Ovary (tissue), 9 donors: ENCODE data around the gene SCRN3. TPM values are rescaled to one million over a fixed set of nuclear protein-coding genes. Genes with fewer than 3 reads are reported as not detected.

Experiments
- DNase-seq, 5 donors: peaks; one replicate each; pipeline ENCODE4 v3.0.0-alpha.2; 2019 to 2020
- H3K27ac ChIP-seq, 2 donors: fragments of 200-600 bp; one replicate each; pipeline versions ENCODE4 v1.5.1 to v1.8.0; 2019 to 2022
- H3K27me3 ChIP-seq: fragments of 200-600 bp; one replicate; pipeline ENCODE4 v1.8.0; 2022
- H3K36me3 ChIP-seq: fragments of 200-600 bp; sonication (generic); one replicate; pipeline ENCODE4 v1.5.1; 2019
- H3K4me1 ChIP-seq: one replicate; pipeline ENCODE4 v1.8.1; 2013; ENCODE audit warnings: mild to moderate bottlenecking, moderate library complexity; ENCODE audit not compliant: insufficient read depth
- H3K4me3 ChIP-seq: fragments of 200-600 bp; sonication (generic); one replicate; pipeline ENCODE4 v1.5.1; 2017
- H3K9me3 ChIP-seq, 2 donors: fragments of 200-600 bp in 1 of 2; sonication (generic) in 1 of 2; one replicate each; pipeline versions ENCODE4 v1.5.1 to v1.8.1; 2013 to 2019; ENCODE audit warnings: mild to moderate bottlenecking in 1 of 2, moderate library complexity in 1 of 2
- EP300 ChIP-seq: sonication (generic); formaldehyde crosslinking; IDR thresholded peaks from one replicate; pipeline ENCODE4 v1.6.1; 2017; ENCODE audit warnings: antibody characterized with exemption
- POLR2A ChIP-seq: fragments of 450-650 bp; IDR thresholded peaks from one replicate; pipeline ENCODE4 v1.6.1; 2017; ENCODE audit warnings: antibody characterized with exemption, mild to moderate bottlenecking, moderate library complexity
- WGBS, 3 donors: extraction: QIAGEN DNeasy Blood & Tissue Kit in 1 of 3; methylation state at CpG; one replicate each; pipeline versions ENCODE4 v1.1.5 to v1.1.7; 2013 to 2017; 5-methylcytosine and 5-hydroxymethylcytosine counted together
- intact Hi-C, 4 donors: fragments of 100-400 bp; cut with DNase I; formaldehyde crosslinking; loops; one replicate each; pipeline versions ENCODE4 v1.11.0 to v1.15.1; 2022 to 2023
- polyA plus RNA-seq, 2 donors: library from polyadenylated mRNA; stranded (reverse); fragments of 200-250 nt in 1 of 2; fragments of 350-450 nt in 1 of 2; fragmentation: Illumina TruSeq in 1 of 2; extraction: RNeasy Lipid Tissue Mini Kit (QIAGEN cat#74804) in 1 of 2; gene quantifications; one replicate each; pipeline ENCODE4 v1.2.3, GENCODE V29; 2013 to 2014
- total RNA-seq, 7 donors: library from RNA; depleted of rRNA in 2 of 7; stranded (reverse); fragments of >200 nt in 2 of 7; fragmentation: NEBNext Ultra II Directional in 3 of 7; extraction: Animal tissue kit (Norgen Biotek cat#: 25700) in 3 of 7; gene quantifications; one replicate each; pipeline versions ENCODE4 v1.1.0 to v1.2.4, GENCODE V29; 2016 to 2023
- TF ChIP-seq, protein P1 (sequence below), 3 donors: fragments of 450-650 bp in 2 of 3; fragments of 200-600 bp in 1 of 3; IDR thresholded peaks; one replicate each; pipeline versions ENCODE4 v1.5.1 to v1.8.0; 2016 to 2022; ENCODE audit warnings: antibody characterized with exemption in 3 of 3, mild to moderate bottlenecking in 1 of 3
- donor health status: DM: no; HTN: no; CAD: no; lungs with moderate emphysema.
- donor health status: DM: no; HTN: no; CAD: no.
- donor health status: Bipolar disorder and iron deficiency.
- donor health status: DM: yes; HTN: yes; CAD: no.
- donor health status: DM: no; HTN: no; CAD: no.
- donor health status: DM: yes; HTN: yes; CAD: no.

SCRN3 gene
- total and polyA plus RNA-seq, 9 donors = 8.8 to 23.5 (median 16.5) TPM

GRCh38 chr2:174445248-174445647, 49.7 kb downstream of the SCRN3 start:
- Histone ChIP-seq H3K4me1 (no peaks in the 10 kb centered on the region), H3K4me3 (no peak overlapping the region), H3K36me3 (no peaks in the 10 kb centered on the region), H3K27ac (no peak overlapping the region), H3K27me3 (no peaks in the 10 kb centered on the region), H3K9me3 (no peaks in the 10 kb centered on the region)
- intact Hi-C loops = no loop called here
- DNase-seq = no peak
- 68 to 78% (median 75%) methylated on average over 3 of the region's 3 CpGs for WGBS, 3 donors
- TF ChIP-seq, protein P1, sequence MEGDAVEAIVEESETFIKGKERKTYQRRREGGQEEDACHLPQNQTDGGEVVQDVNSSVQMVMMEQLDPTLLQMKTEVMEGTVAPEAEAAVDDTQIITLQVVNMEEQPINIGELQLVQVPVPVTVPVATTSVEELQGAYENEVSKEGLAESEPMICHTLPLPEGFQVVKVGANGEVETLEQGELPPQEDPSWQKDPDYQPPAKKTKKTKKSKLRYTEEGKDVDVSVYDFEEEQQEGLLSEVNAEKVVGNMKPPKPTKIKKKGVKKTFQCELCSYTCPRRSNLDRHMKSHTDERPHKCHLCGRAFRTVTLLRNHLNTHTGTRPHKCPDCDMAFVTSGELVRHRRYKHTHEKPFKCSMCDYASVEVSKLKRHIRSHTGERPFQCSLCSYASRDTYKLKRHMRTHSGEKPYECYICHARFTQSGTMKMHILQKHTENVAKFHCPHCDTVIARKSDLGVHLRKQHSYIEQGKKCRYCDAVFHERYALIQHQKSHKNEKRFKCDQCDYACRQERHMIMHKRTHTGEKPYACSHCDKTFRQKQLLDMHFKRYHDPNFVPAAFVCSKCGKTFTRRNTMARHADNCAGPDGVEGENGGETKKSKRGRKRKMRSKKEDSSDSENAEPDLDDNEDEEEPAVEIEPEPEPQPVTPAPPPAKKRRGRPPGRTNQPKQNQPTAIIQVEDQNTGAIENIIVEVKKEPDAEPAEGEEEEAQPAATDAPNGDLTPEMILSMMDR (IDR thresholded peaks at IDR 0.05) = no peak
- no peak for TF ChIP-seq POLR2A
- no peak for TF ChIP-seq EP300

DNA sequence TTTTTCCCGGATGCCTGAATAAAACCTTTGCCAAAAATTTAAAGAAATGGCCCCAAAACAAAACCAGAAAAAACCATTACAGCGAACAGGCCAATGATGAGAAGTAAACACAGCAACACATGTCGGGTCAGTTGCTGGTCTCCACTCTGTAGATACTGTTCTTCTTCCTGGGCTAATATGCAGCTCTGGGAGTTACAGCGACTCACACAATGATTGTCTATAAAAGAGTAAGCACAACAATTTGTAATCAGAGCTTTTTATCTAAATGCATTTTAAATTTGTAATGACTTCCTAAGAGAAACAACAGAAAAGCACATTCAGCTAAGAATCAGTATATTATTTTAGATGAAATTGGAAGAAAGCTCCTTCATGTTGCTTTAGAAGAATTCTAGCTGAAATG, 51.0 kb downstream of the SCRN3 start:
- DNase-seq = no peak
- WGBS, 3 donors = 79 to 85% (median 84%) methylated on average over 4 of the region's 4 CpGs
- TF ChIP-seq, protein P1 (IDR thresholded peaks at IDR 0.05) = no peak
- TF ChIP-seq EP300 = no peak
- no peak for TF ChIP-seq POLR2A
- Histone ChIP-seq H3K9me3 (no peaks in the 10 kb centered on the region), H3K4me3 (no peak overlapping the region), H3K36me3 (no peaks in the 10 kb centered on the region), H3K27me3 (no peaks in the 10 kb centered on the region), H3K4me1 (no peaks in the 10 kb centered on the region), H3K27ac (no peak overlapping the region)
- intact Hi-C loops = no loop called here

DNA sequence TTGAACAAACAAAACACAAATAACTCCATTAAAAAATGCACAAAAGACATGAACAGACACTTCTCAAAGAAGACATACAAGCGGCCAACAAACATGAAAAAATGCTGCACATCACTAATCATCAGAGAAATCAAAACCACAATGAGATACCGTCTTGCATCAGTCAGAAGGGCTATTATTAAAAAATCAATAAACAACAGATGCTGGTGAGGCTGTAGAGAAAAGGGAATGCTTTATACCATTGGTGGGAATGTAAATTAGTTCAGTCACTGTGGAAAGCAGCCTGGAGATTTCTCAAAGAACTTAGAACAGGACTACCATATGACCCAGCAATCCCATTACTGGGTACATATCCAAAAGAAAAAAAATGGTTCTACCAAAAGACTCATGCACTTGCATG, 53.5 kb downstream of the SCRN3 start:
- Histone ChIP-seq H3K9me3 (no peaks in the 10 kb centered on the region), H3K27ac (no peak overlapping the region), H3K4me1 (no peaks in the 10 kb centered on the region), H3K27me3 (no peaks in the 10 kb centered on the region), H3K36me3 (no peaks in the 10 kb centered on the region), H3K4me3 (no peak overlapping the region)
- no peak for DNase-seq
- intact Hi-C loops = no loop called here
- WGBS, 3 donors = 94 to 96% (median 95%) methylated on average over 2 of the region's 2 CpGs
- TF ChIP-seq EP300 (no peak), POLR2A (no peak)
- TF ChIP-seq, protein P1 (IDR thresholded peaks at IDR 0.05) = no peak

DNA sequence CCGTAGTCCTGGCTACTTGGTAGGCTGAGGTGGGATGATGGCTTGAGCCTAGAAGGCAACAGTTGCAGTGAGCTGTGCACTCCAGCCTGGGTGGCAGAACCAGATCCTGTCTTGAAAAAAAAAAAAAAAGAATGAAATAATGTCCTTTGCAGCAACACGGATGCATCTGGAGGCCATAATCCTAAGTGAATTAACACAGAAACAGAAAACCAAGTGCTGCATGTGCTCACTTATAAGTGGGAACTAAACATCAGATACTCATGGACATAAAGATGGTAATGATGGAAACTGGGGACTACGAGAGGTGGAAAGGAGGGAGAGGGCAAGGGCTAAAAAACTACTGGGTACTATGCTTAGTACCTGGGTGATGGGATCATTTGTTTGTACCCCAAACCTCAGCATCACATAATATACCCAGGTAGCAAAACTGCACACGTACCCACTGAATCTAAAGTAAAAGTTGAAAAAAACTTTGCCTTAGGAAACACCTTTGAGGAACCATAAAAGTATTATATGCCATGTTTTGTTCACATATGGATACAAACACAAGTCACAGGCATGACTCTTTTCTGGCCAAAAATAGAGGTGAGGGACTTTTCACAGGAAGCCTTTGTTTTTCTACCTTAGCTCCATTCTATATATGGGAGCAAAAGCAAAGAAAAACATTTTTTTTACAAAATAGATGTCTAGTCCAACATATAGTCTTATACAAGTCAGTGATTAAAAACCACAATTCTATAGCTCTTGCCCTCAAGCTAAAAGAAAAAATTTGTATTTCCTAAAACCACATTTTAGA, 54.7 kb downstream of the SCRN3 start:
- no peaks in the 10 kb centered on the region for H3K36me3 ChIP-seq
- H3K4me3 ChIP-seq = no peak overlapping the region
- intact Hi-C loops = no loop called here
- H3K4me1 ChIP-seq = no peaks in the 10 kb centered on the region
- TF ChIP-seq, protein P1 (IDR thresholded peaks at IDR 0.05) = no peak
- no peak for TF ChIP-seq EP300
- TF ChIP-seq POLR2A = no peak
- H3K9me3 ChIP-seq = no peaks in the 10 kb centered on the region
- H3K27me3 ChIP-seq = no peaks in the 10 kb centered on the region
- WGBS, 3 donors = 89 to 92% (median 92%) methylated on average over 4 of the region's 4 CpGs
- H3K27ac ChIP-seq = no peak overlapping the region
- DNase-seq = no peak
